Stimulated activated naive CD4-positive, alpha-beta T cell treated with Interleukin-2 at 50 U/mL for 16 hours (primary cell): ENCODE measurements around the gene PNPO.
"Not testable (repeated sequence)": the region's sequence is repeated elsewhere in the genome, so short reads cannot be mapped to it uniquely, and the experiment has no call there.

Experiments used
- DNase-seq: peaks from one replicate; lab custom pipeline; 2025; lab: John Stamatoyannopoulos, UW

The PNPO gene

GRCh38 chr17:47918006-47918405 is 23.4 kb upstream of the PNPO start:
- no peak for DNase-seq

GRCh38 chr17:47918991-47919390 is 22.4 kb upstream of the PNPO start:
- DNase-seq: no peak

GRCh38 chr17:47919889-47920288 is 21.5 kb upstream of the PNPO start:
- DNase-seq: not testable (repeated sequence)

- no peak for DNase-seq
Measured at GRCh38 chr17:47924785-47925677, 16.3 kb upstream of the PNPO start.

- no peak for DNase-seq
Measured at GRCh38 chr17:47925678-47925988, 15.7 kb upstream of the PNPO start.

GRCh38 chr17:47927821-47928400 is 13.5 kb upstream of the PNPO start:
- DNase-seq: no peak

- no peak for DNase-seq
Measured at GRCh38 chr17:47928415-47928814, 13.0 kb upstream of the PNPO start.

- no peak for DNase-seq
Measured at GRCh38 chr17:47929218-47930000, 12.0 kb upstream of the PNPO start.

GRCh38 chr17:47931848-47932247 is 9.5 kb upstream of the PNPO start:
- no peak for DNase-seq

GRCh38 chr17:47934856-47935255 is 6.5 kb upstream of the PNPO start:
- DNase-seq: no peak

GRCh38 chr17:47935468-47935867 is 5.9 kb upstream of the PNPO start:
- DNase-seq: not testable (repeated sequence)

GRCh38 chr17:47935961-47936360 is 5.4 kb upstream of the PNPO start:
- DNase-seq: no peak

- DNase-seq: no peak
Measured at GRCh38 chr17:47937941-47938340, 3.4 kb upstream of the PNPO start.

GRCh38 chr17:47942096-47942510 is 732 bp downstream of the PNPO start:
- DNase-seq: peak; percentile 5

- no peak for DNase-seq
Measured at GRCh38 chr17:47942568-47942967, 1.2 kb downstream of the PNPO start.

- no peak for DNase-seq
Measured at GRCh38 chr17:47945080-47945479, 3.7 kb downstream of the PNPO start.

- no peak for DNase-seq
Measured at GRCh38 chr17:47945529-47946508, 4.4 kb downstream of the PNPO start.

GRCh38 chr17:47946516-47946915 is 5.1 kb downstream of the PNPO start:
- no peak for DNase-seq

GRCh38 chr17:47946929-47947397 is 5.6 kb downstream of the PNPO start:
- peak; percentile 68 for DNase-seq

- no peak for DNase-seq
Measured at GRCh38 chr17:47948706-47949196, 7.4 kb downstream of the PNPO start.

GRCh38 chr17:47949197-47949759 is 7.9 kb downstream of the PNPO start:
- DNase-seq: peak; percentile 73
